ENCODE measurements around the gene EEF2.

- no peak for TF ChIP-seq CTCF (conservative IDR thresholded peaks at IDR 0.05; ENCODE audit: low read depth, low read length)
- no peak for TF ChIP-seq EZH2 (IDR thresholded peaks at IDR 0.05; ENCODE audit: borderline replicate concordance, low read depth, low read length, poor library complexity, severe bottlenecking)
These were observed 42.4 kb downstream of the EEF2 start for GRCh38 chr19:3942790-3943409.

Data from A673 (cell line).